Upper lobe of left lung (tissue), 6 donors: ENCODE measurements around the gene SNRPA1. TPM values are rescaled to one million over a fixed set of nuclear protein-coding genes. Genes with fewer than 3 reads are reported as not detected.

Source experiments
- ATAC-seq, 2 donors: fragments of 200-7000 bp; cut with Tn5 transposase; one replicate each; pipeline ENCODE4 v1.9.1; 2022; ENCODE audit warnings: mild to moderate bottlenecking in 2 of 2, moderate library complexity in 2 of 2; ENCODE audit not compliant: low FRiP score in 2 of 2
- DNase-seq, 2 donors: peaks; one replicate each; pipeline ENCODE4 v3.0.0-alpha.2; 2019 to 2020
- H3K27ac ChIP-seq, 4 donors: fragments of 200-600 bp; sonication (generic); one replicate each; pipeline ENCODE4 v1.5.1; 2016 to 2019
- H3K27me3 ChIP-seq, 4 donors: fragments of 200-600 bp; sonication (generic); one replicate each; pipeline ENCODE4 v1.5.1; 2017 to 2019
- H3K36me3 ChIP-seq, 4 donors: fragments of 200-600 bp; sonication (generic); one replicate each; pipeline ENCODE4 v1.5.1; 2016 to 2019
- H3K4me1 ChIP-seq, 4 donors: fragments of 200-600 bp; sonication (generic); one replicate each; pipeline ENCODE4 v1.5.1; 2018 to 2019
- H3K4me3 ChIP-seq, 4 donors: fragments of 200-600 bp; sonication (generic); one replicate each; pipeline ENCODE4 v1.5.1; 2017 to 2019; ENCODE audit warnings: mild to moderate bottlenecking in 2 of 4, moderate library complexity in 1 of 4
- H3K9me3 ChIP-seq, 4 donors: fragments of 200-600 bp; sonication (generic); one replicate each; pipeline ENCODE4 v1.5.1; 2018 to 2019
- EP300 ChIP-seq, 4 donors: sonication (generic); formaldehyde crosslinking; IDR thresholded peaks; one replicate each; pipeline ENCODE4 v1.5.1; 2017; ENCODE audit warnings: antibody characterized with exemption in 4 of 4, control low read depth in 2 of 4
- POLR2A ChIP-seq, 4 donors: fragments of 450-650 bp; IDR thresholded peaks; one replicate each; pipeline ENCODE4 v1.5.1; 2016 to 2017; ENCODE audit warnings: antibody characterized with exemption in 4 of 4, mild to moderate bottlenecking in 2 of 4
- POLR2AphosphoS5 ChIP-seq, 2 donors: sonication (generic); formaldehyde crosslinking; IDR thresholded peaks; one replicate each; pipeline ENCODE4 v1.5.1; 2017; ENCODE audit warnings: antibody characterized with exemption in 2 of 2
- WGBS, 2 donors: methylation state at CpG; one replicate each; pipeline ENCODE4 v1.1.5; 2017 to 2018; 5-methylcytosine and 5-hydroxymethylcytosine counted together
- total RNA-seq, 6 donors: library from RNA; depleted of rRNA in 4 of 6; stranded (reverse); fragments of >200 nt in 4 of 6; gene quantifications; one replicate each; pipeline versions ENCODE4 v1.1.0 to v1.2.1, GENCODE V29; 2016 to 2021
- TF ChIP-seq, protein P1 (sequence below), 6 experiments: fragments of 450-650 bp in 4 of 6; fragments of 200-600 bp in 2 of 6; sonication (generic) in 2 of 6; IDR thresholded peaks; one replicate each; pipeline ENCODE4 v1.5.1; 2016 to 2019; ENCODE audit warnings: antibody characterized with exemption in 6 of 6
- donor health status: DM: no; HTN: no; CAD: no; lungs with moderate emphysema.
- donor health status: DM: no; HTN: yes; CAD: no; lungs with severe emphysema.

The SNRPA1 gene
- total RNA-seq, 6 donors from 2014 or later = 32.1 to 53.4 (median 40.2) TPM

DNA sequence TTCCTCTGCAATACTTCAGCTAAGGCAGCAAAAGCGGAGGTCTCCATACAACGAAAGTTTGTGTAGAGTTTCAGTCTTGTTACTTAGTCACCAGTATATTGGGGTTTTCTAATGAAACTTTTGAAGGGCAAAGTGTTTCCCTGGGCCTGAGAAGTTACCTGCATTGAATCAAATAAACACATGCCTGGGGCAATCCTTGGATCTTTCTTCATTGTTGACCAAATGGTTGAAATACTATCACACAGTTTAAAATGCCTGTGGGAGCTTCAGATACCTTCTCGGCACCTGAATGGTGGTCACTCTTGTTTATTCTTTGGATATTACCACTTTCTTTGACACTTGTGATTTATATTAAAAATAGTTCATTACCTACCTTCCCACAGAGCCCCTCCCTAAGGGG, 42.2 kb downstream of the SNRPA1 start:
- DNase-seq = no peak
- H3K27me3 ChIP-seq = no peaks in the 10 kb centered on the region
- H3K9me3 ChIP-seq = no peaks in the 10 kb centered on the region
- peak overlapping the region in 3 of 4 donors; percentile 82 to 95 (median 85) for H3K4me3 ChIP-seq
- WGBS, 2 donors = 51 to 53% methylated on average over 3 of the region's 3 CpGs
- H3K36me3 ChIP-seq = no peaks in the 10 kb centered on the region
- ATAC-seq = no peak
- no peak for TF ChIP-seq POLR2AphosphoS5 (IDR thresholded peaks at IDR 0.05)
- peaks cover 18 to 41% (median 28%) of the 10 kb centered on the region in 4 donors for H3K4me1 ChIP-seq
- H3K27ac ChIP-seq = peak overlapping the region; percentile 89 to 94 (median 90)

DNA sequence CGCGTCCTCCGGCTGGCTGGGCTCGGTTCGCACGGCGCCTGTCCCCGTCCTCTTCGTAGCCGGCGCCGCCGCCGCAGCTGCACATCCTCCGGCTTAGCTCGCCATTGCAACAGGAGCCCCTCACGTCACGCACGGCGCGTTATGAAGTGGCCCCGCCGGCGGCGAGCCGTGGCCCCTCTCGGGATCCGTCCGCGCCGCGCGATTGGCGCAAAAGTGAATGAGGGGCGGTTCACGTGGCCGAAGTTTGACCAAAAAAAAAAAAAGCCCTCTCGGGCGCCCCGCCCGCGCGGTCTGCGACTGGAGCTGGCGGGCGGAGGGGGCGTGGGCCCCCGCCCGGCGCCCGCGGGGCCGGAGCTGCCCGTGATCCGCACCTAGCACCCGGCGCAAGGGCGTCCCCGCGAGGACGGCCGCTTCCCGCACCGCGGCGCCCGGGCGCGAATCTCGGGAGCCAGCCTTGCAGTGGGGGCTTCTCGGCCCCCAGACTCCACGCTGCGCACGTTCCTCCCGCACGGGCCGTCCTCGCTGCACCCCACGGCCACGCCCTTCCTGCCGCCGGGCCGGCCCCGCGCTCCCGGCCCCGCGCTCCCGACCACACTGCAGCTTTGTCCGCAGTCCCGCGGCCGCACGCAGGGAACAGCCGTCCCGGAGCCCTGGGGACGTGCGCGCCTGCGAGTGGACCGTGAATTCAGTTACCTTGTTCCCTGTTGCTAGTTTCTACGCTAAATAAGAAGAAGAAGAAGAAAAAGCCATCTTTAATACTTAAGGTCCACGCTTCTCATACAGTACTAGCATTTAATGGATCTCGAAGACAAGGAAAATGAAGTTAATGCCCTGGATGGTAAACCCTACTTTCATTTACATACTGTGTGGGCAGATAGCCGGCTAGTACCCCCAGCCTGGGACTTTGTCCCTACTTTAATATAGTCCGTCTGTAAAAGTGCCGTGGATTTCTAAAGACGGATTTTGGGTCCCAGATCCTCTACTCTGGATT, 42.9 kb downstream of the SNRPA1 start, which contains the start of gene CHSY1:
TSS of gene CHSY1 (minus strand) at position 219 of the 991 bp plus-strand sequence. CDS start 592 bp downstream, outside the sequence.
- 1 to 4% methylated on average over 19 to 55 of the region's 108 CpGs for WGBS, 2 donors
- Histone ChIP-seq H3K9me3 (no peaks in the 10 kb centered on the region), H3K36me3 (no peaks in the 10 kb centered on the region), H3K27me3 (no peaks in the 10 kb centered on the region), H3K27ac (peak within 1 kb of the TSS; percentile 89 to 94 (median 90)), H3K4me1 (peaks cover 20 to 48% (median 31%) of the 10 kb centered on the region in 4 donors), H3K4me3 (peak within 1 kb of the TSS; percentile 82 to 95 (median 86))
- DNase-seq (peak; percentile 90 to 99), ATAC-seq (peak; percentile 93 to 96)
- TF ChIP-seq EP300 (IDR thresholded peaks at IDR 0.05) (peak in 2 of 4 donors; percentile 14 to 47), POLR2A (IDR thresholded peaks at IDR 0.05) (peak in 3 of 4 donors; percentile 61 to 91 (median 84)), POLR2AphosphoS5 (IDR thresholded peaks at IDR 0.05) (peak; percentile 96 to 97)
- TF ChIP-seq, protein P1, sequence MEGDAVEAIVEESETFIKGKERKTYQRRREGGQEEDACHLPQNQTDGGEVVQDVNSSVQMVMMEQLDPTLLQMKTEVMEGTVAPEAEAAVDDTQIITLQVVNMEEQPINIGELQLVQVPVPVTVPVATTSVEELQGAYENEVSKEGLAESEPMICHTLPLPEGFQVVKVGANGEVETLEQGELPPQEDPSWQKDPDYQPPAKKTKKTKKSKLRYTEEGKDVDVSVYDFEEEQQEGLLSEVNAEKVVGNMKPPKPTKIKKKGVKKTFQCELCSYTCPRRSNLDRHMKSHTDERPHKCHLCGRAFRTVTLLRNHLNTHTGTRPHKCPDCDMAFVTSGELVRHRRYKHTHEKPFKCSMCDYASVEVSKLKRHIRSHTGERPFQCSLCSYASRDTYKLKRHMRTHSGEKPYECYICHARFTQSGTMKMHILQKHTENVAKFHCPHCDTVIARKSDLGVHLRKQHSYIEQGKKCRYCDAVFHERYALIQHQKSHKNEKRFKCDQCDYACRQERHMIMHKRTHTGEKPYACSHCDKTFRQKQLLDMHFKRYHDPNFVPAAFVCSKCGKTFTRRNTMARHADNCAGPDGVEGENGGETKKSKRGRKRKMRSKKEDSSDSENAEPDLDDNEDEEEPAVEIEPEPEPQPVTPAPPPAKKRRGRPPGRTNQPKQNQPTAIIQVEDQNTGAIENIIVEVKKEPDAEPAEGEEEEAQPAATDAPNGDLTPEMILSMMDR (IDR thresholded peaks at IDR 0.05) = peak in 5 of 6 experiments; percentile 20 to 57 (median 27)

DNA sequence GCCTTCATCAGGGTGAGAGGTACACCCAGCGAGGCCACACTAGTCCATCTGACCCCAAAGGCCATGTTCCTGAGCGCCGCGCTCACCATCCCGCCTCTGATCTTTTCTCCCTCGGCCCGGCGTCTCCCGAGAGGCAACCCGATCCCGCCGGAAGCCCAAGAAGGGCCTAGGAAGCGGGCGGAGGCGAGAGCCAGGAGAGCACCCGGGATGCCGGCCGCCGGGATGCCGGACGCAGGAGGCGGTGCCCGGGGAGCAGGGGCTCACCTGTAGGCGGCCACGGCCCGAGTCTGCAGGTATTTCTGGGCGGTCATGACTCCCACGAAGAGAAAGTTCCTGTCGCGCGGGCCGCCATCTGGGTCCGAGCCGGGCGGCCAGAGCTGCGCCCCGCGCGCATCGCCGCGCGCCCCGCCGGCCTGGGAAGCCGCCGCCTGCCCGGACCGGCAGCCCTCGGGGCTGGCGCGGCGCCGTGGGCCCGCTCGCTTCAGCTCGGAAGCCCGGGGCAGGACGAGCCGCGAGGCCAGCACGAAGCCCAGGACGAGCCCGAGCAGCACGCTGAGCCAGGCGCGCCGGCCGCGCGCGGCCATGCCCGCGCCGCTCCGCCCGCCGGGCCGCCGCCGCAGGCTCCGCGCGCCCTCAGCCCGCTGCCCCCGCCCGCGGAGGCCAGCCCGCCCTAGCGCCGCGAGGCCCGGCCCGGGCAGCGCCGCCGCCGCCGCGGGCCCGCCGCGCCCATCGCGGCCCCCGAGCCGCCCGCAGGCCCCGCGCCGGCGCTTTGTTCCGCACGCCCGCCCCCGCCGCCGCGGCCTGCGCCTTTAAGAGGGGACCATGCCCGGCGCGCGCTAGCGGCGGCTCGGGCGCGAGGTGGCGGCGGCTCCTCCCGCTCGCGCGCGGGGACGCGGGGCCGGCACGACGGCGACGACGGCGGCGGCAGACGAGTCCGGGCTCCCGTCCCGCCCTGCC, 43.9 kb downstream of the SNRPA1 start:
- peak overlapping the region; percentile 82 to 95 (median 86) for H3K4me3 ChIP-seq
- H3K36me3 ChIP-seq = no peaks in the 10 kb centered on the region
- no peaks in the 10 kb centered on the region for H3K9me3 ChIP-seq
- peaks cover 25 to 55% (median 34%) of the 10 kb centered on the region in 4 donors for H3K4me1 ChIP-seq
- WGBS, 2 donors = 0% methylated on average over 29 of the region's 150 CpGs; no CpG with 5 or more reads in 1 of the 2 donors
- DNase-seq (peak; percentile 49 to 90), ATAC-seq (peak in 1 of 2 donors; percentile 60)
- H3K27ac ChIP-seq = peak overlapping the region; percentile 89 to 94 (median 90)
- no peak for TF ChIP-seq POLR2AphosphoS5 (IDR thresholded peaks at IDR 0.05)
- TF ChIP-seq, protein P1 (IDR thresholded peaks at IDR 0.05) = peak in 1 of 6 experiments; percentile 42
- no peaks in the 10 kb centered on the region for H3K27me3 ChIP-seq

DNA sequence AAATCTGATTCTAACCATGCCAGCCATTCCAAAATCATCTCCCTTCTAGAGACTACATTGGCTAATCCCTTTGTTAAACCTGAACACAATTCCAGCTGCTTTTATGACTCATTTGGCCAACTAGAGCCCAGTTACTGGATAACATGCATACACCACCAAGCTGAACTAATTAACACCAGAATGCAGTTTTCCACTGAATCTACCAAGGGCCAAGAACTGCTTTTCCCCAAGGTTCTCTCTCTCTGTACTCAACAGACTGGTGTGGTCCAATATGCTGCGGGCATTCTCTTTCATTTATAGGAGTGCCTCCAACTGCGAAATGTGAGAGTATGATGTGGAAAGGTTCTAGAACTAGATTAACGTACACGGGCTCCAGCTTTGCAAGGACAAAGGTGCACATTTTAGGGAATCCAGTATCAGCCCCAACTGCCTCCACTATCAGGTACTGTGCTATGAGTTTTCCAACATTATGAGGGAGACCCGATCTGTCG, 44.7 kb downstream of the SNRPA1 start:
- DNase-seq (no peak), ATAC-seq (peak in 1 of 2 donors; percentile 35)
- H3K4me3 ChIP-seq = peak overlapping the region; percentile 78 to 86 (median 84)
- TF ChIP-seq, protein P1 (IDR thresholded peaks at IDR 0.05) = no peak
- TF ChIP-seq POLR2AphosphoS5 (IDR thresholded peaks at IDR 0.05) (no peak), EP300 (IDR thresholded peaks at IDR 0.05) (no peak), POLR2A (IDR thresholded peaks at IDR 0.05) (no peak)
- H3K27ac ChIP-seq = peak overlapping the region; percentile 67 to 89 (median 83)
- WGBS, 2 donors = 4 to 6% methylated on average over 6 of the region's 6 CpGs
- peaks cover 32 to 63% (median 38%) of the 10 kb centered on the region in 4 donors for H3K4me1 ChIP-seq
- no peaks in the 10 kb centered on the region for H3K9me3 ChIP-seq
- H3K27me3 ChIP-seq = no peaks in the 10 kb centered on the region
- H3K36me3 ChIP-seq = no peaks in the 10 kb centered on the region
